GM12864 (cell line): ENCODE measurements around the gene PLCL1.
"Not testable (repeated sequence)": the region's sequence is repeated elsewhere in the genome, so short reads cannot be mapped to it uniquely, and the experiment has no call there.

ENCODE experiments used
- DNase-seq: peaks from one replicate; pipeline ENCODE4 v3.0.0-alpha.2; 2011; ENCODE audit warnings: low read depth
- H3K4me3 ChIP-seq: 2 replicates; pipeline ENCODE4 v1.5.1; 2011; ENCODE audit warnings: mild to moderate bottlenecking, low read depth, low read length, control low read depth
- TF ChIP-seq, protein P1 (sequence below): IDR thresholded peaks from 2 replicates; pipeline ENCODE4 v1.5.1; 2011; ENCODE audit warnings: low read depth, mild to moderate bottlenecking, moderate library complexity, low read length, control low read depth, inconsistent platforms; ENCODE audit errors: missing control alignments

The PLCL1 gene

DNA sequence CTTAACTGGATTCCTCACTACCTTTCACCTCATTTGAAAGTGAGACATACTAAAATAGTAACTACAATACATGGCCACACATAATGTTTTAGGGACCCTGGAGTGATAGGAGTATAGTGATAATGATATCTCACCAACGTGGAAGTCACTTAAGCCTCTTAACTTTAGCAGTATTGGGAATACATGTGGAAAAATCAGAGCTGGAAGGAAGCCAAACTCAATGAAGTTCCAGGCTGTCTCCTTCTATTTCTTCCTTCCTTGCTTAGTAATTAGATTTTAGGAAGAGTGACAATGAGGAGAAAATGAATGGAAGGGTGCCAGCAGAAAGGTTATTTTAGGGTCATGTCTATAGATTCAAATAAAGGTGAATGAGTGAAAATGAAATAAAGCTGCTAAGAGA is 387.3 kb downstream of the PLCL1 start:
- H3K4me3 ChIP-seq = no peak overlapping the region
- TF ChIP-seq, protein P1, sequence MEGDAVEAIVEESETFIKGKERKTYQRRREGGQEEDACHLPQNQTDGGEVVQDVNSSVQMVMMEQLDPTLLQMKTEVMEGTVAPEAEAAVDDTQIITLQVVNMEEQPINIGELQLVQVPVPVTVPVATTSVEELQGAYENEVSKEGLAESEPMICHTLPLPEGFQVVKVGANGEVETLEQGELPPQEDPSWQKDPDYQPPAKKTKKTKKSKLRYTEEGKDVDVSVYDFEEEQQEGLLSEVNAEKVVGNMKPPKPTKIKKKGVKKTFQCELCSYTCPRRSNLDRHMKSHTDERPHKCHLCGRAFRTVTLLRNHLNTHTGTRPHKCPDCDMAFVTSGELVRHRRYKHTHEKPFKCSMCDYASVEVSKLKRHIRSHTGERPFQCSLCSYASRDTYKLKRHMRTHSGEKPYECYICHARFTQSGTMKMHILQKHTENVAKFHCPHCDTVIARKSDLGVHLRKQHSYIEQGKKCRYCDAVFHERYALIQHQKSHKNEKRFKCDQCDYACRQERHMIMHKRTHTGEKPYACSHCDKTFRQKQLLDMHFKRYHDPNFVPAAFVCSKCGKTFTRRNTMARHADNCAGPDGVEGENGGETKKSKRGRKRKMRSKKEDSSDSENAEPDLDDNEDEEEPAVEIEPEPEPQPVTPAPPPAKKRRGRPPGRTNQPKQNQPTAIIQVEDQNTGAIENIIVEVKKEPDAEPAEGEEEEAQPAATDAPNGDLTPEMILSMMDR = no peak
- no peak for DNase-seq

DNA sequence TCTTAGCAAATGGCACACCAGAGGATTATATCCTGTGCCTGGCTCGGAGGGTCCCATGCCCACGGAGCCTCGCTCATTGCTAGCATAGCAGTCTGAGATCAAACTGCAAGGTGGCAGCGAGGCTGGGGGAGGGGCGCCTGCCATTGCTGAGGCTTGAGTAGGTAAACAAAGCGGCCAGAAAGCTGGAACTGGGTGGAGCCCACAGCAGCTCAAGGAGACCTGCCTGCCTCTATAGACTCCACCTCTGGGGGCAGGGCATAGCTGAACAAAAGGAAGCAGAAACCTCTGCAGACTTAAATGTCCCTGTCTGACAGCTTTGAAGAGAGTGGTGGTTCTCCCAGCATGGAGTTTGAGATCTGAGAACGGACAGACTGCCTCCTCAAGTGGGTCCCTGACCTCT is 392.2 kb downstream of the PLCL1 start:
- not testable (repeated sequence) for H3K4me3 ChIP-seq, DNase-seq
